Activated CD8-positive, alpha-beta memory T cell treated with anti-CD3 and anti-CD28 coated beads for 1 hour (primary cell): ENCODE results near the gene PRSS12.
"Not testable (repeated sequence)": the region's sequence is repeated elsewhere in the genome, so short reads cannot be mapped to it uniquely, and the experiment has no call there.

Experiments
- DNase-seq, 2 donors: peaks; one replicate each; pipeline ENCODE4 v3.0.0-alpha.2; 2020; ENCODE audit warnings: low read depth in 1 of 2; ENCODE audit errors: extremely low read depth in 1 of 2

Gene PRSS12

GRCh38 chr4:118352843-118353533 lies at the start of gene PRSS12:
Gene PRSS12 (minus strand): TSS chr4:118353003. CDS start chr4:118352720, 283 bp downstream.
- DNase-seq: peak in 1 of 2 donors; percentile 22

GRCh38 chr4:118400356-118400755 lies 47.6 kb upstream of the PRSS12 start:
- DNase-seq: no peak

GRCh38 chr4:118399883-118400282 lies 47.1 kb upstream of the PRSS12 start:
- DNase-seq: not testable (repeated sequence)

- no peak for DNase-seq
These were observed 45.7 kb upstream of the PRSS12 start for GRCh38 chr4:118398226-118399090.

- no peak for DNase-seq
These were observed 44.8 kb upstream of the PRSS12 start for GRCh38 chr4:118397623-118397979.

GRCh38 chr4:118396881-118397622 lies 44.2 kb upstream of the PRSS12 start:
- no peak for DNase-seq

GRCh38 chr4:118395057-118395644 lies 42.3 kb upstream of the PRSS12 start:
- DNase-seq: no peak

- not testable (repeated sequence) for DNase-seq
These were observed 39.7 kb upstream of the PRSS12 start for GRCh38 chr4:118392509-118392908.

GRCh38 chr4:118390121-118390520 lies 37.3 kb upstream of the PRSS12 start:
- DNase-seq: no peak

GRCh38 chr4:118389721-118390120 lies 36.9 kb upstream of the PRSS12 start:
- DNase-seq: no peak

- DNase-seq: no peak
These were observed 35.8 kb upstream of the PRSS12 start for GRCh38 chr4:118388606-118389005.

GRCh38 chr4:118381902-118382301 lies 29.1 kb upstream of the PRSS12 start:
- no peak for DNase-seq

GRCh38 chr4:118373614-118374255 lies 20.9 kb upstream of the PRSS12 start:
- no peak for DNase-seq

- no peak for DNase-seq
These were observed 19.4 kb upstream of the PRSS12 start for GRCh38 chr4:118372251-118372650.

GRCh38 chr4:118369231-118369630 lies 16.4 kb upstream of the PRSS12 start:
- no peak for DNase-seq

- no peak for DNase-seq
These were observed 15.1 kb upstream of the PRSS12 start for GRCh38 chr4:118367872-118368271.

GRCh38 chr4:118367361-118367760 lies 14.6 kb upstream of the PRSS12 start:
- no peak for DNase-seq

GRCh38 chr4:118363166-118363565 lies 10.4 kb upstream of the PRSS12 start:
- no peak for DNase-seq

GRCh38 chr4:118361192-118361591 lies 8.4 kb upstream of the PRSS12 start:
- DNase-seq: no peak

GRCh38 chr4:118360106-118360505 lies 7.3 kb upstream of the PRSS12 start:
- DNase-seq: no peak

GRCh38 chr4:118357601-118358000 lies 4.8 kb upstream of the PRSS12 start:
- DNase-seq: no peak
